ENCODE measurements around the gene PRKCA. TPM values are rescaled to one million over a fixed set of nuclear protein-coding genes. Genes with fewer than 3 reads are reported as not detected.

PRKCA gene
- total and polyA plus RNA-seq, 2 of the 13 experiments (the other 11 are each of a cell fraction or from before 2014, with no cell fraction given) = 18.5 to 21.5 TPM

DNA sequence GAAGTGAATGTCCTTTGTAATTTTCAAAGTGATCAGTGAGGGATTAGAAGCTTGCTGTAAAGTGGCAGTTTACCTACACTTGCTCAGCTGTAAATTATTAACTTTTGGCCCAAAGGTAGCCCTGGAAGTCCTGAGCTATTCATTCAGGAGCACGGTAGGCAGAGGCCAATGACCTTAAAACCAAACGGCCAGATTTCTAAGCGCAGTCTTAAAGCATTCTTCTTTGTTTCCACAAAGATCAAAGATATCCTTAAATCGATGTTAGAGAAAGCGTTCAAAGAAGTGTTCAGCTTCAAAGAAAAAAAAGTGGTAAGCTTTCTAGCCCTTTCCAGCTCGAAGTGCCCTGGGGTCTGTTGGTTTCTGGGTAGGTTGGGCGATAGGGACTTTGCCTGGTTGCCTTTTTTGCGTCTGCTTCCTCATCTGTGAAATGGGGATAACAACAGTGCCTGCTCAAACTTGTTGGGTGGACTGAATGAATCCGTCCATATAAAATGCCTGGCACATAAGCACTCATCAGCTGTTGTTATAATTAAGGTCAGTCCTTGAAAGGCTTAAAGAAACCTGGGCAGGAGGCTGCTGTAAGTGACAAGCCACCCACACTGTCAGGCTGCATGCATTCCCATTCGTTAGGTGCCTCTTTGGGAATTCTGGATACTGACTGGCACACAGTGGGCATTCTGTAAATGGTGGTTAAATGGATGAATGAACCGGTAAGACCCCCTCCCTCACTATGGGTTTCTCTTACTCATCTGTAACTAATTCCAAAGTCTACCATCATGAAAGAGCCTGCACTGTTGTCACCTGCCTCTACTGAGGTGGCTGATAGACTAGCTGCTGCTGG is 113.2 kb downstream of the PRKCA start (continued):
- TF ChIP-seq, protein P1, sequence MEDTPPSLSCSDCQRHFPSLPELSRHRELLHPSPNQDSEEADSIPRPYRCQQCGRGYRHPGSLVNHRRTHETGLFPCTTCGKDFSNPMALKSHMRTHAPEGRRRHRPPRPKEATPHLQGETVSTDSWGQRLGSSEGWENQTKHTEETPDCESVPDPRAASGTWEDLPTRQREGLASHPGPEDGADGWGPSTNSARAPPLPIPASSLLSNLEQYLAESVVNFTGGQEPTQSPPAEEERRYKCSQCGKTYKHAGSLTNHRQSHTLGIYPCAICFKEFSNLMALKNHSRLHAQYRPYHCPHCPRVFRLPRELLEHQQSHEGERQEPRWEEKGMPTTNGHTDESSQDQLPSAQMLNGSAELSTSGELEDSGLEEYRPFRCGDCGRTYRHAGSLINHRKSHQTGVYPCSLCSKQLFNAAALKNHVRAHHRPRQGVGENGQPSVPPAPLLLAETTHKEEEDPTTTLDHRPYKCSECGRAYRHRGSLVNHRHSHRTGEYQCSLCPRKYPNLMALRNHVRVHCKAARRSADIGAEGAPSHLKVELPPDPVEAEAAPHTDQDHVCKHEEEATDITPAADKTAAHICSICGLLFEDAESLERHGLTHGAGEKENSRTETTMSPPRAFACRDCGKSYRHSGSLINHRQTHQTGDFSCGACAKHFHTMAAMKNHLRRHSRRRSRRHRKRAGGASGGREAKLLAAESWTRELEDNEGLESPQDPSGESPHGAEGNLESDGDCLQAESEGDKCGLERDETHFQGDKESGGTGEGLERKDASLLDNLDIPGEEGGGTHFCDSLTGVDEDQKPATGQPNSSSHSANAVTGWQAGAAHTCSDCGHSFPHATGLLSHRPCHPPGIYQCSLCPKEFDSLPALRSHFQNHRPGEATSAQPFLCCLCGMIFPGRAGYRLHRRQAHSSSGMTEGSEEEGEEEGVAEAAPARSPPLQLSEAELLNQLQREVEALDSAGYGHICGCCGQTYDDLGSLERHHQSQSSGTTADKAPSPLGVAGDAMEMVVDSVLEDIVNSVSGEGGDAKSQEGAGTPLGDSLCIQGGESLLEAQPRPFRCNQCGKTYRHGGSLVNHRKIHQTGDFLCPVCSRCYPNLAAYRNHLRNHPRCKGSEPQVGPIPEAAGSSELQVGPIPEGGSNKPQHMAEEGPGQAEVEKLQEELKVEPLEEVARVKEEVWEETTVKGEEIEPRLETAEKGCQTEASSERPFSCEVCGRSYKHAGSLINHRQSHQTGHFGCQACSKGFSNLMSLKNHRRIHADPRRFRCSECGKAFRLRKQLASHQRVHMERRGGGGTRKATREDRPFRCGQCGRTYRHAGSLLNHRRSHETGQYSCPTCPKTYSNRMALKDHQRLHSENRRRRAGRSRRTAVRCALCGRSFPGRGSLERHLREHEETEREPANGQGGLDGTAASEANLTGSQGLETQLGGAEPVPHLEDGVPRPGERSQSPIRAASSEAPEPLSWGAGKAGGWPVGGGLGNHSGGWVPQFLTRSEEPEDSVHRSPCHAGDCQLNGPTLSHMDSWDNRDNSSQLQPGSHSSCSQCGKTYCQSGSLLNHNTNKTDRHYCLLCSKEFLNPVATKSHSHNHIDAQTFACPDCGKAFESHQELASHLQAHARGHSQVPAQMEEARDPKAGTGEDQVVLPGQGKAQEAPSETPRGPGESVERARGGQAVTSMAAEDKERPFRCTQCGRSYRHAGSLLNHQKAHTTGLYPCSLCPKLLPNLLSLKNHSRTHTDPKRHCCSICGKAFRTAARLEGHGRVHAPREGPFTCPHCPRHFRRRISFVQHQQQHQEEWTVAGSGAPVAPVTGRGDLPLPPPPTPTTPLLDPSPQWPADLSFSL (CRISPR knock-in tag; IDR thresholded peaks at IDR 0.05) = peak; percentile 46; the same call in 1 of the 2 replicates
- TF ChIP-seq, protein P2, sequence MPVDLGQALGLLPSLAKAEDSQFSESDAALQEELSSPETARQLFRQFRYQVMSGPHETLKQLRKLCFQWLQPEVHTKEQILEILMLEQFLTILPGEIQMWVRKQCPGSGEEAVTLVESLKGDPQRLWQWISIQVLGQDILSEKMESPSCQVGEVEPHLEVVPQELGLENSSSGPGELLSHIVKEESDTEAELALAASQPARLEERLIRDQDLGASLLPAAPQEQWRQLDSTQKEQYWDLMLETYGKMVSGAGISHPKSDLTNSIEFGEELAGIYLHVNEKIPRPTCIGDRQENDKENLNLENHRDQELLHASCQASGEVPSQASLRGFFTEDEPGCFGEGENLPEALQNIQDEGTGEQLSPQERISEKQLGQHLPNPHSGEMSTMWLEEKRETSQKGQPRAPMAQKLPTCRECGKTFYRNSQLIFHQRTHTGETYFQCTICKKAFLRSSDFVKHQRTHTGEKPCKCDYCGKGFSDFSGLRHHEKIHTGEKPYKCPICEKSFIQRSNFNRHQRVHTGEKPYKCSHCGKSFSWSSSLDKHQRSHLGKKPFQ (CRISPR knock-in tag; IDR thresholded peaks at IDR 0.05; ENCODE audit: insufficient replicate concordance) = peak; percentile 17
- TF ChIP-seq HNRNPH1 (optimal IDR thresholded peaks at IDR 0.05; ENCODE audit: low read depth, low read length) (no peak), ZNF605 (CRISPR knock-in tag; IDR thresholded peaks at IDR 0.05) (0 out of 2 replicates have a peak, but pooled peaks have one; percentile 48), RBAK (CRISPR knock-in tag; IDR thresholded peaks at IDR 0.05) (0 out of 2 replicates have a peak, but pooled peaks have one; percentile 28), HOXD1 (CRISPR knock-in tag; IDR thresholded peaks at IDR 0.05) (peak; percentile 58; the same call in 1 of the 2 replicates), NPAS2 (CRISPR knock-in tag; IDR thresholded peaks at IDR 0.05; ENCODE audit: borderline replicate concordance) (no peak), ZMYM3 (CRISPR knock-in tag; IDR thresholded peaks at IDR 0.05) (peak; percentile 100), ZNF619 (CRISPR knock-in tag; IDR thresholded peaks at IDR 0.05) (0 out of 2 replicates have a peak, but pooled peaks have one; percentile 55), SPEN (CRISPR knock-in tag; IDR thresholded peaks at IDR 0.05; ENCODE audit: low read depth) (no peak), ZNF652 (CRISPR knock-in tag; IDR thresholded peaks at IDR 0.05; ENCODE audit: borderline replicate concordance, low read depth) (no peak), NCOA1 (CRISPR knock-in tag; IDR thresholded peaks at IDR 0.05) (peak; percentile 78; the same call in 1 of the 2 replicates), NCOA2 (CRISPR knock-in tag; IDR thresholded peaks at IDR 0.05) (peak; percentile 97), HOXA9 (CRISPR knock-in tag; IDR thresholded peaks at IDR 0.05; ENCODE audit: borderline replicate concordance) (no peak), BRCA1 (CRISPR knock-in tag; IDR thresholded peaks at IDR 0.05) (no peak), RCOR2 (CRISPR knock-in tag; IDR thresholded peaks at IDR 0.05) (peak; percentile 99)
- TF ChIP-seq, protein P3, sequence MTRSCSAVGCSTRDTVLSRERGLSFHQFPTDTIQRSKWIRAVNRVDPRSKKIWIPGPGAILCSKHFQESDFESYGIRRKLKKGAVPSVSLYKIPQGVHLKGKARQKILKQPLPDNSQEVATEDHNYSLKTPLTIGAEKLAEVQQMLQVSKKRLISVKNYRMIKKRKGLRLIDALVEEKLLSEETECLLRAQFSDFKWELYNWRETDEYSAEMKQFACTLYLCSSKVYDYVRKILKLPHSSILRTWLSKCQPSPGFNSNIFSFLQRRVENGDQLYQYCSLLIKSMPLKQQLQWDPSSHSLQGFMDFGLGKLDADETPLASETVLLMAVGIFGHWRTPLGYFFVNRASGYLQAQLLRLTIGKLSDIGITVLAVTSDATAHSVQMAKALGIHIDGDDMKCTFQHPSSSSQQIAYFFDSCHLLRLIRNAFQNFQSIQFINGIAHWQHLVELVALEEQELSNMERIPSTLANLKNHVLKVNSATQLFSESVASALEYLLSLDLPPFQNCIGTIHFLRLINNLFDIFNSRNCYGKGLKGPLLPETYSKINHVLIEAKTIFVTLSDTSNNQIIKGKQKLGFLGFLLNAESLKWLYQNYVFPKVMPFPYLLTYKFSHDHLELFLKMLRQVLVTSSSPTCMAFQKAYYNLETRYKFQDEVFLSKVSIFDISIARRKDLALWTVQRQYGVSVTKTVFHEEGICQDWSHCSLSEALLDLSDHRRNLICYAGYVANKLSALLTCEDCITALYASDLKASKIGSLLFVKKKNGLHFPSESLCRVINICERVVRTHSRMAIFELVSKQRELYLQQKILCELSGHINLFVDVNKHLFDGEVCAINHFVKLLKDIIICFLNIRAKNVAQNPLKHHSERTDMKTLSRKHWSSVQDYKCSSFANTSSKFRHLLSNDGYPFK (CRISPR knock-in tag; IDR thresholded peaks at IDR 0.05; ENCODE audit: borderline replicate concordance) = 0 out of 2 replicates have a peak, but pooled peaks have one; percentile 37

All from HepG2 (cell line).